HL-60/S4 (cell line): ENCODE measurements around the gene TACR2.

Experiments
- in situ Hi-C: fragments of 300-500 bp; cut with MboI; formaldehyde crosslinking; loops from 2 replicates; pipeline ENCODE4 v1.14.3; 2022; ENCODE audit warnings: low sequenced_read_pairs

The TACR2 gene

DNA sequence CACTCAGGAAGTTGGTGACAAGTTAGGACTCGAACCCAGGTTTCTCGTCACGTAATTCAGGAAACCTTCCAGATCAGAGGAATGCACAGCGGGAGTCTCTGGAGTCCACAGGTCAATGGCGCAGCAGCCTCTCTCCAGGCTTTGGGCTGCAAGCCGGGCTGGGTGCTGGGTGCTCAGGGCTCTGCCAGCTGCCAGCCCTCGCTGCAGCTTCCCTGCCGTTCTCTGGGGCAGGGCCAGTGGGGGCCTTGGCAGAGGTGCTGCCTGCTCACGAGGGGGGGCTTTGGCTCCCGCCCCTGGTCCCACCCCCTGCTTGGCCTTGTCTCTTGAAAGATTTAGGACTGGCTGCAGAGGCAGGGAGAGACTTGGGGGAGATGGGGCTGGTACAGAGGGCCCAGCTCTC, at the start of gene TACR2:
TACR2 (minus strand) TSS at position 224 of the 400 bp plus-strand sequence. CDS start 595 bp downstream, outside the sequence.
- in situ Hi-C loops = loop anchor here (10.0 kb wide), 1 partner anchor 422 kb away; no protein-coding TSS in a partner anchor

DNA sequence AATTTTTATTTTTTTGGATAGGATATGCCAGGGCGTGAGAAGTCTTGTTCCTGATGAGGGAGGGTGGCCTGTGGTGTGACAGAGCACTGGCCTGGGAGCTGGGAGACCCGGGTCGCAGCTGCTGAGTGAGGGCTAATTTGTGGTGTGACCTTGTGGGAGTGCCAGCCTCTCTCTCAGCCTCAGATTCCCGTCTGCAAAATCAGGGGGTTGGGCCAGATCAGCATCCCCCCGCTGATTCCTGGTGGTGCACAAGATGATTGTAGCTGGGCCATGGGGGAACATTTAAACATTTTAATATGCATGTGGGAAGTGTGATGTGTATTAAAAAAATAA, 49.4 kb upstream of the TACR2 start:
- in situ Hi-C loops = no loop called here

DNA sequence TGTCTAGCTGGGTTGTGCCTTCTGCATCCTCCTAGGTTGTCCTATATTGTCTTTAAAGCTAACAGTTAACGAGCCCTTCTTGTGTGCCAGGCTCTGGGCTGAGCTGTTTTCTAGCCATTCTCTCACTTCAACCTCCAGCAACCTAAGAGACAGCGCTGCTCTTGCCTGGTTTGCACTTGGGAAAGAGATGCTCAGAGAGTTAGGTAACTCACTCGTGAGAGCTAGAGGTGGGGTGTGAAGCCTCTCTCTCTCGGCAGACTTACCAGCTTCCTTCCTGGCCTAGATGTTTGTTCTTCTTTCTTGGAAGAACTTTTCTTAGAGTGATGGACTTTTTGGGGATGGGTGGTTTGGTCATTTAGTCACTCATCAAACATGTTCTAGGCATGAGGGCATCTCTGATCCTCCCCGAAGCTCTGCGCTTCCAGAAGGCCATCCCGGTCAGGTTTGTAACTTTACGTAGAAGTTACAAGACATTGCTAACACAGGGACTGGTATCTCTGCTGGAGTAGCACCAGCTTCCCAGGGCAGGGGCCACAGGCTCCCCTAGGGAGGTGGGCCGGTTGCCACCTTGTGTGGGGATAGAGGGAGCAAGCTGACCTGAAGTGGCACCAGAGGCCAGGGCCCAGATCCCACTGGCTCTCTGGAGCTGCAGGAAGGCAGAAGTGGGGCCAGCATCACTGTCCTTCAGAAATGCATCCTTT, 48.9 kb upstream of the TACR2 start:
- in situ Hi-C loops = no loop called here

DNA sequence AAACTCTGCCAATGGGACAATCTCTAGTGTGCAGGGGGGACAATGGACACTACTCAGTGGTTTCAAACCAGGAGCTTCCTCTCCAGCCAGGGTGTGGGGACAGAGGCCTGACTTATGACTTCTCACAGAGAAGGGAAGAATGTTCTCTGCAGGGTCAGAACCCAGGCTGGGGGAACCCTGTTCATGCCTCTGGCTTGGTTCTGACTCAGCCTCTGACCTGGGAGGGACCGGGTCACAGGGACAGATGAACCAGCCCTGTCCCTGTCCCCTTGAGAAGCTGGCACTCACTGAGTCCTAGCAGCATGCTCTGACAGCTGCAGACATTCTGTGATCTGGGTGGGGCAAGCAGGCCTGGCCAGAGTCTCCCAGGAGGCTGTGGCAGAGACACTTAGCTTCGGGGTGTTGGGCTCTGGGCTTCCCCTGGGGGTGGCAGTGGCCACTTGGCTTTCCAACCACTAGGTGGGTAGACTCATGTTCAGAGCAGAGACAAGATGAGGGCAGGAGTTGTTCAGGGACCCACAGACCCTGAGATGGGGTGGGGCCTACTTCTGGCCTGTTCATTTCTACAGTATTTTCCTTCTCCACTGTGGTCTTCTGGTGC, 48.2 kb upstream of the TACR2 start:
- in situ Hi-C loops = no loop called here

DNA sequence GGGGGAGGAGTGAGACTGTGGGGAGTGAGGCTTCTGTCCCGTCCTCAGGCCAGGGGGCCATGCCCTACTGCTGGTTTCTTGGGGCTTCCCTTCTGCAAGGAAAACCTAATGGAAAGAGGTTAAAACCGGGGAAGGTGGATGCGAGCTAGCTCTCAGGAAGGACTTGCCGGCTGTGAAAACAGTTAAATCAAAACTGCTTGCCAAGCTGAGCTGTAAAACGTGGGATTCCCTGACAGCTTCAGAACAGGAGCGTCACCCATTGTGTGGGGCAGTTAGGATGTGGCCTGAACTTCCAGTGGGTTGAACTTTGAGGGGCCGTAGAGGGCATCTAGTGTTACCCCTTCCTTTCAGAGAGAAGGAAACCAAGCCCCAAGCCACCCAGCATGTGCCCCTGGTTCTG, 47.7 kb upstream of the TACR2 start:
- in situ Hi-C loops = no loop called here

DNA sequence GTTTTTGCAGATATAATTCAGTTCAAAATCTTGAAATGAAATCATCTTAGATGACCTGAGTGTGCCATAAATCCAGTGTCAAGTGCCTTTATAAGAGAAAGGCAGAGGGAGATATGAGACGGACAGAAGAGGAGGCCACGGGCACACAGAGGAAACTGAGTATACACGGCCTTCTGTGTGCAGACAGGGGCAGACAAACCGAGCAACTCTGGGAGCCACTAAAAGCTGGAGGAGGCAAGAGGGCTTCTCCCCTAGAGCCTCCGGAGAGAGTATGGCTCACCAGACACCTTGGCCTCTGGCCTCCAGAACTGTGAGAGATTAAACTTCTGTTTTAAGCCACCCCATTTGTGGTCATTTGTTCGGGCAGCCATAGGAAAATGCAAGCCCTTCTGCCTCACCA, 47.2 kb upstream of the TACR2 start:
- in situ Hi-C loops = no loop called here

DNA sequence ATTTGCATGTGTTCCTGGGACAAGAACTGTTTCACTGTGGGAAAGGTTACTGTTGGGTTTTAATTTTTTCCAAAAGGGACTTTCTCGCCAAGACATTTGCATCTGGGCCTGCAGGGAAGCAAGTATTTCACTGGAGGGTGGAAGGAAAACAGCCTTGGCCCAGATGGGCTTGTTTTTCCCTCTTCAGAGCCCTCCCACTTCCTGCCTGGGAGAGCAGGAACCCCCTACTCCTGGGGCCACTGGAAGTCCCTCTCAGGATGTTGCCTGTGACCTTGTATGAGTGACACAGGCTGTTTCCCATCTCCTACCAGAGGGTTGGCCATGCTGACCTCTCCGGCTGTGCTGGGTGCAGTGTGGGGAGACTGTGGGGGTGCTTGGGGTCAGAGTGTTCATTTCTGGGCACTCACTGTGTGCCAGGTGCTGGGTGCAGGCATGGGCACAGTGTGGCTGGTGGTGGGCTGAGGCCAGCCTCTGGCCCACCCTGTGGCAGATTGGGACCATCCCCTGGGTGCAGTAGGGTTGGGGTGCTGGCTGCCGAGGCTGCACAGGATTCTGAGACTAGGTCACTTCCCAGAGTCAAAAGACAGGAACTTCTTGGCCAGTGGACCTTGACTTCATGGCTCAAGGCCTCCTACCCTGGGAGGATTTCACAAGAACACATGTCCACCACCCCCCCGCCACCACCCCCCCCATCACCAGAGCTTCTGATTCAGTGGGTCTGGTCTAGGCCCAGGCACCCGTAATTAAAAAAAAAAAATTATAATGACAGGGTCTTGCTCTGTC, 44.7 kb upstream of the TACR2 start:
- in situ Hi-C loops = no loop called here

DNA sequence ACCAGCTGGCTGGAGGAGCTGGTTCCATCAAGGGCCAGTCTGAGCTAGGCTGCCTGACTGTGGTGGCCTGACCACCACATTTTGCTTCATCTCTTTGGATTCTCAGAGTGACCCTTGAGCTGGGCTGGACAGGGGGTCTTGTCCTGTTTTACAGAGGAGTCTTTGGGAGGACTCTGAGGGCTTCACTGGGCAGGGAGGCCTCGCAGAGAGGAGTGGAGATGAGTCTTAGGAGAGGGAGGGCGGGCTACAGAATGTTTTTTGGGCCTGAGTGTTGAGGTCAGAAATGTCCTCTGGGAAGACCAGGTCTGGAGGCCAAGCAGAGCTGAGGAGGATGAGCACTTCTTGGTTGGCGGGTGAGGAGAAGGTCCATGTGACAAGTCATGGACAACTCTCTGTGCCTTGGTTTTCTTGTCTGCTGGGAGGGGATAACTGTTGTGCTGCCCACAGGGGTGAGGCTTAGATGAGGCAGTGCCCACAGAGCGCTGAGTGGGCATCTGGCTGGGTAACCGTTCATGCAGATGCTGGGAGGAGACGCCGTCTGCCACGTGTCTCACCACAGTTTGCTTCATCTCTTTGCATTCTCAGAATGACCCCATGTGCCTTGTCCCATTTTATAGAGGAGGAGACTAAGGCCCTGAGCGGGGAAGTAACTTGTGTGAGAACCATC, 44.0 kb upstream of the TACR2 start:
- in situ Hi-C loops = no loop called here

DNA sequence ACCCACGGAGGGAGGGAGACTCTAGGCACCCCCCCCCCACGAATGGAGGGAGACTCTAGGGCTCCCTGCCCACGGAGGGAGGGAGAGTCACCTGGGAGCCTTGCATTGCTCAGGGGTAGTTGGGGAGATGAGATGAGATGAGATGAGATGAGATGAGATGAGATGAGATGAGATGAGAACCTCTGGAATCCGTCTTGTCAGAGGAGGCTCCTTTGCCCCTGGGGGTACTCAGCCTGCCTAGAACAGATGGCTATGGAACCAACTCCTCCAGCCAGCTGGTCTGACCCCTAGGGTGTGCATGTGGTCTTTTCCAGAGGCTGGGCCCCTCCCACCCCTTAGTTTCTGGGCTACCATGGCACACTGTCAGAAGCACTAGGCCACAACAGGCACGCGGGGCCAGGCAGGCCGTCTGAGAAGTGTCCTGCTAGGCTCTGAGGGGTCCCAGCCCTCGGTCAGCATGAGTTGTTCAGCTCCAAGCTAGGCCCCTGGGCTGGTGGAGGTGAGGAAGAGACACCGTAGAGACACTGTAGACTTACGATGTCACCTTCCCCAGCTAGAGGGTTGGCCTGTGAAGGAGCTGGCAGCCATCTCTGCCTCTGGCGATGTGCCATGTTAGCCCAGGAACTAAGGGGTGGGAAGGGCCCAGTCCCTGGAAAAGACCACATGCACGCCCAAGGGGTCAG, 43.3 kb upstream of the TACR2 start:
- in situ Hi-C loops = no loop called here

DNA sequence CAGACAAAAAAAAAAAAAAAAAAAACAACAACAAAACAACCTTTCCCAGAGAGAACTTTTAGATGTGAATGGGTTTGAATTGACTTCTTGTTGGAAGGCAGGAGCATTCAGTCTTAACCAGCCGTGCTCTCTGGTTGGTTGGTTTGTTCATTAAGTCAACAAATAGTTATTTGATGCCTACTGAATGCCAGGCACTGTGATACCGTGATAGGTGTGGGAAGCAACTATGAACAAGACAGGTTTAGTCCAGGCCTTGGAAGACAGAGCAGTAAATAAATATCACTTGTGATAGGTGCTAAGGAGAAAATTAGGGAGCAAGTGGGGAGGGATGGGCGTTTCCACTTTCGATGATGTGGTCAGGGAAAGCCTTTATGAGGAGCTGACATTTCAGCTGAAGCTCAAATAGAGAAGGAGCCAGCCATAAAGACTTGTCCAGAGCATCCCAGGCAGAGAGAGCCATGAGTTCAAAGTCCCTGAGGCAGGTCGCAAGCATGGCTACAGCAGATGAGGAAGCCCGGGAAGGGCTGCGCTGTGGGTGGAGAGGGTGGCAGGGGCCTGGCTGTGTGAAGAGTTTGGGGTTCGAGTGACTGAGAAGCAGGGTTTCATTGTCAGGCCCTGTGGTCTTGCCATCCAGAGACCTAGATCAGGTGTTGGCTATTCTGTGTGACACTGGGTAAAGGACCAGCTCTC, 42.5 kb upstream of the TACR2 start:
- in situ Hi-C loops = no loop called here

DNA sequence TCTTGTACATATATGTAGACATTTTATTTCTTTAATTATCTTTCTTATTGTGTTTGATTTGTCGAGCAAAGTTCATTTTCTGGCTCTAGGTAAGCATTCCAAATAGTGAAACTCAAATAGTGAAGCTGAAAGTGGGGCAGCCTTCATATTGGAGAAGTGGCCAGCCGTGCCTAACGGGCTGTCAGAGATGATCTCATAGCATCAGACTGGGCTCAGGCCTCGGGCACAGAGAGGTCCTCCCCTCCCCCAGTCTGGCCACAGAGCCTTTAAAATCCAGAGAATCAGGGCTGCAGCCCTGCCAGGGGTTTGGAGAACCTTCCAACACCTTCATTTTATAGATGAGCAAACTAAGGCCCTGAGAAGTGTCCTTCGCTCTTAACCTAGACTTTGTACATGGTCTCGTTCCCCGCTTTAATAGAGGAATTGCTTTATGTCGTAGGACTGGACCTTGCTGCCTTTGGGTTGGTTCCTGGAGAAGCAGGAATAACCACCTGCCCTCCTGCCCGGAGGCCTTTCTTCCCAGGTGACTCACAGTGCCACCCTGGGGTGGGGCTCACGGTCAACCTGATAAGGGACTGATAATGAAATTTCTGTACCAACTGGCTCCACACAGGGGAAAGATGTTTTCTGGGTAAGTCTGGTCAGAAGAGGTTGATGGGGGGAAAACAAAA, 41.8 kb upstream of the TACR2 start:
- in situ Hi-C loops = no loop called here

DNA sequence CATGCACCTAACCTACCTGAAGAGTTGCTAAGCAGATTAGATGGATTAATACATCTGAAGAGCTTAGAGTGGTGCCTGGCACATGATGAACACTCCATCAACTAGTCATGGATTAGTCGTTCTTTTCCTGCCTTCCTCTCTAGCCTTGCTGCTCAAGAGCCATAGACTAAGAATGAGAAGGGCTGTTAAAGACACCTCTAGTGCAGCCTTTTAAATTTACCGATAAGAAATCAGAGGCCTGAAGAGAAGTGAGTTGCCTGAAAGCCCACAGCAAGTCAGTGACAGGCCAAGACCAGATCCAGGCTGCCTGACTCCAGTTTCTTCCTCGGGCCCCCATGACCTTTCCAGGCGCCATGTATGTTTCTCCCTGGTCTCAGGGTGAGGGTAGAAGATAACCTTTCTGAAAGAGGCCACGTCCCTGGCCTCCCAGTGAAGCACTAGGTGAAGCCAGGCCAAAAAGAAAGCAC, 41.1 kb upstream of the TACR2 start:
- in situ Hi-C loops = no loop called here

DNA sequence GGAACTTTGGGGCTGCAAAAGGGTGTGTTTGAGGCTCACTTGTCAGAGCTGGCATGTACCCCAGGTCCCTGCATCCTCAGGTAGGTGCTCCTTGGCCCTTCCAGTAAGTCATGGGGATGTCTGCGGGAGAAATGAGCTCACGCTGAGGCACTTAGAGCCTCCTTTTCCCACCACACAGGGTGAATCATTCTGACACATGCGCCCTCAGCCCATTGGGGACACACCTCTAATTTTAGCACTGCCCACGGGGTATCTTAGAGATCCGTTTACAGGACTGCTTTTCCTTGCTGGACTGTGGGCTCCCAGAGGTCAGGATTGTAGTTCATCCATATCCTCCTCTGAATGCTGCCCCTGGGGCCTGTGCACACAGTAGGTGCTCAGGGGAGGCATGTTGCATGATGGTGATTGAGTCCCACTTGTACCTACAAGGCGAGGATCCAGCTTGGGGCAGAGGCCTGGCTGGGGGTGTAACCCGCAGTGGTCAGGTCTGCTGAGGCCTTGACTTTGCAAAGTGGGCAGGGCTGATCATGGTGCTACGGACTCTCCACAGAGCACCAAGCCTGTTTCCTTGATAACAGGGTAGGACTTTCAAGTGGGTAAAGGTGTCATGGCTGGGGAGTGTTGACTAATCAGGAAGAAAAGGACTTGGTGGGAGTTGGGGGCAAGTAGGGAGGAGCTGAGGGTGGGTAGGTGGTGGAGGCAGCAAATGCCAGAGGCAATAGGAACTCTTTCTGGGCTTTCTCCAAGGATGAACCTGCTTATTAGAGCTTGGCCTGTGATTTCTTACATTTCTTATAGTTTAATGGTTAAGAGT, 40.4 kb upstream of the TACR2 start:
- in situ Hi-C loops = no loop called here

DNA sequence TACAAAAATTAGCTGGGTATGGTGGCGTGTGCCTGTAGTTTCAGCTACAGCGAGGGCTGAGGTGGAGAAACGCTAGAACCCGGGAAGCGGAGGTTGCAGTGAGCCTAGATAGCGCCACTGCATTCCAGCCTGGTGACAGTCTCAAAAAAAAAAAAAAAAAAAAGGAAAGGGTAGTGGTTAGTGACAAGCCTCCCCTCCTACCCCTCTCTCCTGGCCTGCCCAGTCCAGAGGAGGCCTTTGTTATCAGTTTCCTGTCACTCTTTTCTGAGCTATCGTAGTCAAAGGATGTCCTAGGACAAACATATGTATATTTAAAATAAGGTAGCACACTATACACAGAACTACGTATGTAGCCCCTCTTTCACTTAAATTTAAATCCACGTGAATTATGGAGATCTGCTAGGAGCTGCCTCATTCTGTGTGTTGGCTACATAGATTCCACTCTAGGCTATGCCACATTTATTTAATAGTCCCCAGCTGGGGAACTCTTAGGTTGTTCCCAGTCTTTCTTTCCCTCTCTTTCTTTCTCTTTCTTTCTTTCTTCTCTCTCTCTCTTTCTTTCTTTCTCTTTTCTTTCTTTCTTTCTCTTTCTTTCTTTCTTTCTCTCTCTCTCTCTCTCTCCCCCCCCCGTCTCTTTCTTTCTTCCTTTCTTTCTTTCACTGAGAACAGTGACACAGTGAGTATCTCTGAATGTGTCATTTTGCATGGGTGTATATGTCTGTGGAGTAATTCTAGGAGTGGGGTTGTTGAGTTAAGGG, 38.5 kb upstream of the TACR2 start:
- in situ Hi-C loops = no loop called here

DNA sequence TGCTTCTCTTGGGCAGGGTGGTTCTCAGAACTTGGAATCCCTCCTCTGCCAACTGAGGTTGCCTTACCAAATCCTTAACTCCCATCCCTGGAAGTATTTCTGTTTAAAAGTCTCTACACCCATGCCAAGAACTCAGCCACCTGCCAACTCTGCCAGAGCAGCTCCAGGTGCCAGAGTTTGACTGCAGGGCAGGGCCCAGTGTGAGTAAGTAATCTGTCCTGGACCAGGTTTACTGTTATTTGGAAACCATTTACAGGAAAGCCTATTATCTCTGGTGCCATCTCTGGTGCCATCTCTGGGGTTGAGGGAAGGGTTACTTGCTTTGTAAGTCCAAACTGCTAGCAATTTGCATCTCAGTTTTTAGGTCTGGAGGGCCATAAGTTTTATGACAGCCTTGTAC, 37.1 kb upstream of the TACR2 start:
- in situ Hi-C loops = no loop called here

DNA sequence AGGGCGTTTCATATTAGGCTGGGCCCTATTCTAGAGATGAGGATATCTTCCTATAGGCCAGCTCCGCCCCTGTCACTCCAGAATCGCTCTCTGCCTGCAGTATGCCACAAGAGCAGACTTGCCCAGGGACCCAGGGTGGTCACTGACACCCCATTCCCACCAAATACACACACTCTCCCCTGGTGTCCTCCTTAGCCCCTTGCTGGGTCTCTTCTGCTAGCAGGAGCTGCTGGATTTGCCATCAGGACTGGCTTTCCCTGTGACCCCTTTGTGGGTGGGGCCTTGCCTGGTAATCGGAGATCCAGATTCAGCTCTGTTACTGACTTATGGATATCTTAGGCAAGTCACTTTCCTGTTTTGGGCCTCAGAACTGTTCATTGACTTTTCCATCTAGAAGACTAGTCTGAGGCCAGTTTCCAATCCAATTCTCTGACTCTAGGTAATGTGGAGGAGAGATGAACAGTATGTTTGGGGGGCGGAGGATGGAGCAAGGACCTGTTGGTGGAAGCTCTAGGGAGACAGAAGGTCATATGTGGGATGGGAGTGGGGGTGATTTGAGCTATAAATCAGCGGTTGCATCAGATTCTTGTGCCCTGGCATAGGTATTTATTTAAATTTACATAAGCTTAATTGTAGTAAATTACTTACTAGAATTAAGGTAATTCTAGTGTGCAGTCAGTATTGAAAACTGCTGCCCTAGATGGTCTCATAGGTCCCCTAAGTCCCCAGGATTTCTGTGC, 36.1 kb upstream of the TACR2 start:
- in situ Hi-C loops = no loop called here

DNA sequence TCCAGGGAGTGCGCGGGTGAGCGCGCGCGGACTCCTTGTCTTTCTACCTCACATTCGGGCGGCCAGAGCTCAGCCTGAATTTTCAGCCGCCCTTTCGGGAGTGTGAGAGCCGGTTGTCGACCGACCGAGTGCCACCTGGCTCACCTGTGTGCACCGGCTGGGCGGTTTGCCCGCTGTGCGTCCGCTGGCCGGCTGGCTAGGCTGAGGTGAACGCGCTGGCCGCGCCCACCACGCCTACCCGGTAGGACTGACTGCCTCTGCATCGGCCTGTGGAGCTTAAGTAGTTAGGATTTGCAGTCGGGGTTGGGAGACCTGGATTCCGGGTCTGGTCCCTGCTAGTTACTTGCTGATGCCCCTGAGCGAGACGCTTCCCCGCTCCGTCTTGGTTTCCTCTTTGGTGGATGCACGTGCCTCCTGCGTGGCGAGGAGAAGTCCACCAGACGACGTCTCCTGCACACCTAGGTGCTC, 35.1 kb upstream of the TACR2 start:
- in situ Hi-C loops = no loop called here
